Neural crest cell (in vitro differentiated cells): ENCODE measurements around the gene FKRP. TPM values are rescaled to one million over a fixed set of nuclear protein-coding genes. Genes with fewer than 3 reads are reported as not detected.

Experiments
- DNase-seq: peaks from one replicate; pipeline ENCODE4 v3.0.0; 2021; ENCODE audit warnings: low read depth, mixed read lengths, low spot score
- H3K27ac Mint-ChIP-seq: one replicate; pipeline ENCODE4 v1.8.0; 2021; ENCODE audit warnings: mild to moderate bottlenecking, mixed read lengths; ENCODE audit not compliant: unreplicated experiment
- H3K27me3 Mint-ChIP-seq: 2 replicates; pipeline ENCODE4 v1.8.0; 2021; ENCODE audit warnings: low read depth, mild to moderate bottlenecking, mixed read lengths
- H3K36me3 Mint-ChIP-seq: 2 replicates; pipeline ENCODE4 v1.8.0; 2021; ENCODE audit warnings: low read depth, mild to moderate bottlenecking, mixed read lengths
- H3K4me1 Mint-ChIP-seq: 2 replicates; pipeline ENCODE4 v1.8.0; 2021; ENCODE audit warnings: mixed read lengths
- H3K4me3 Mint-ChIP-seq: one replicate; pipeline ENCODE4 v1.8.0; 2021; ENCODE audit warnings: mild to moderate bottlenecking, mixed read lengths
- H3K9me3 Mint-ChIP-seq: 2 replicates; pipeline ENCODE4 v1.8.0; 2021; ENCODE audit warnings: mixed read lengths
- total RNA-seq: library from RNA; stranded (reverse); gene quantifications from 2 replicates; pipeline ENCODE4 v1.2.1, GENCODE V29; 2021
- TF ChIP-seq, protein P1 (sequence below): fragments of 200-600 bp; sonication (generic); conservative IDR thresholded peaks from 2 replicates; pipeline ENCODE4 v1.5.0; 2021; ENCODE audit warnings: antibody characterized with exemption, mild to moderate bottlenecking

FKRP gene
- total RNA-seq, 1 donor from 2014 or later: 38.6 TPM

DNA sequence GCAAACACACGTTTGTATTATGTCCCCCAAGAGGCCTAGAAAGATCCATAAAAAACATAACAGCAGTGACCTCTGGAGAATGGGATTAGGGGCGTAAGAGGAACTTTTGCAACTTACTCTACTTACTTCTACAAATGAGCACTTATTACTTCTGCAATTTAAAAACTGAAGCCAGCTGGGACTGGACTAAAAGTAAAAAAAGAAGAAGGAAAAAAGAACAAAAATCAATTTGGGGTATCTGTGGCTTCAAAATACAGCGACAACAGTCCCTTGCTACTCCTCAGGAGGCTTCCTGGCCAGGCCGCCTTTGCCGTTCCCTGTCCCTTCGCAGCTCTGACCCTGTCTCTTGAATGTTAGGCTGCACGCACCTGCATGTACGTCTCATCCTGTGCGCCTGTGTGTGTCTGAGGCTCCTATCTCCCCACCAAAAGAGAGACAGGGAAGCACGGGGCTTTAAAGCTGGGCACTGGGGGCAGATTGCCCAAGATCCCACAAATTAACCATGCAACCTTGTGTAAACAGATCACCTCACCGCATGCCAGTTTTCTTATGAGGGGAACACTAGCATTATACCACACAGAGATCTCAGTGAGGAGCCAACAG lies 12.1 kb upstream of the FKRP start:
- Mint-ChIP-seq H3K27me3 (no peaks in the 10 kb centered on the region), H3K9me3 (no peaks in the 10 kb centered on the region), H3K27ac (no peak overlapping the region), H3K4me3 (no peak overlapping the region), H3K36me3 (peaks cover 5% of the 10 kb centered on the region), H3K4me1 (peaks cover 5% of the 10 kb centered on the region)
- TF ChIP-seq, protein P1, sequence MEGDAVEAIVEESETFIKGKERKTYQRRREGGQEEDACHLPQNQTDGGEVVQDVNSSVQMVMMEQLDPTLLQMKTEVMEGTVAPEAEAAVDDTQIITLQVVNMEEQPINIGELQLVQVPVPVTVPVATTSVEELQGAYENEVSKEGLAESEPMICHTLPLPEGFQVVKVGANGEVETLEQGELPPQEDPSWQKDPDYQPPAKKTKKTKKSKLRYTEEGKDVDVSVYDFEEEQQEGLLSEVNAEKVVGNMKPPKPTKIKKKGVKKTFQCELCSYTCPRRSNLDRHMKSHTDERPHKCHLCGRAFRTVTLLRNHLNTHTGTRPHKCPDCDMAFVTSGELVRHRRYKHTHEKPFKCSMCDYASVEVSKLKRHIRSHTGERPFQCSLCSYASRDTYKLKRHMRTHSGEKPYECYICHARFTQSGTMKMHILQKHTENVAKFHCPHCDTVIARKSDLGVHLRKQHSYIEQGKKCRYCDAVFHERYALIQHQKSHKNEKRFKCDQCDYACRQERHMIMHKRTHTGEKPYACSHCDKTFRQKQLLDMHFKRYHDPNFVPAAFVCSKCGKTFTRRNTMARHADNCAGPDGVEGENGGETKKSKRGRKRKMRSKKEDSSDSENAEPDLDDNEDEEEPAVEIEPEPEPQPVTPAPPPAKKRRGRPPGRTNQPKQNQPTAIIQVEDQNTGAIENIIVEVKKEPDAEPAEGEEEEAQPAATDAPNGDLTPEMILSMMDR: no peak
- no peak for DNase-seq

GRCh38 chr19:46736531-46737297 lies 9.1 kb upstream of the FKRP start:
- Mint-ChIP-seq H3K9me3 (no peaks in the 10 kb centered on the region), H3K27ac (no peak overlapping the region)

GRCh38 chr19:46737298-46737654 lies 8.6 kb upstream of the FKRP start:
- H3K4me3 Mint-ChIP-seq: no peak overlapping the region
- H3K9me3 Mint-ChIP-seq: no peaks in the 10 kb centered on the region
- no peaks in the 10 kb centered on the region for H3K36me3 Mint-ChIP-seq
- no peak overlapping the region for H3K27ac Mint-ChIP-seq
- TF ChIP-seq, protein P1: no peak
- DNase-seq: no peak
- H3K27me3 Mint-ChIP-seq: no peaks in the 10 kb centered on the region
- H3K4me1 Mint-ChIP-seq: peaks cover 12% of the 10 kb centered on the region

More at GRCh38 chr19:46736531-46737297, 9.1 kb upstream of the FKRP start:
- no peak for DNase-seq
- Mint-ChIP-seq H3K36me3 (no peaks in the 10 kb centered on the region), H3K27me3 (no peaks in the 10 kb centered on the region), H3K4me1 (peaks cover 6% of the 10 kb centered on the region), H3K4me3 (no peak overlapping the region)
- TF ChIP-seq, protein P1: no peak

- peaks cover 14% of the 10 kb centered on the region for H3K4me1 Mint-ChIP-seq
- peak overlapping the region; percentile 62 for H3K27ac Mint-ChIP-seq
- H3K4me3 Mint-ChIP-seq: peak overlapping the region; percentile 44
- H3K36me3 Mint-ChIP-seq: no peaks in the 10 kb centered on the region
- H3K27me3 Mint-ChIP-seq: no peaks in the 10 kb centered on the region
- TF ChIP-seq, protein P1: no peak
- H3K9me3 Mint-ChIP-seq: no peaks in the 10 kb centered on the region
- no peak for DNase-seq
Observed at GRCh38 chr19:46737761-46738171, 8.1 kb upstream of the FKRP start.

DNA sequence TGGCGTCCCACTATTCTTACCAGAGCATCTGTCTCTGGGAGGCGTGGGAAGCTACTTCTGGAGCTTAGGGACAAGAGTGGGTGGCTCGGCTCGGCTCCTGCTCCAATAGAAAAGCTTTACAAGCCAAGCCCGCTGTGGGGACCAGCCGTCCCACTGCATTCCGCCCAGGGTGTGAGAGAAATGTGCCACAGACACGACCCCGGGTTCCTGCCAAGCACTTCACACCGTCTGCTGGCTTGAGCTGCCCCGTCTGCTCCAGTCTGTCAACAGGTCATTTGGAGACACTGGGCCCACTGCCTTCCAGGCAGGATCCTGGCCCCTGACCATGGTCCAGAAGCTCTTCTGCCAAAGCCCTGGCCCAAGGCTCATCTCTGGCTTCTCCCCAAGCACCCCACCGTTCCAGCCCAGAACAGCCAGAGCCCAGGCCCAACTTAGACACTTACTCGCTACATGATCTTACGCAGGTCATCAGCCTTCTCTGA lies 6.5 kb upstream of the FKRP start:
- Mint-ChIP-seq H3K4me1 (peaks cover 25% of the 10 kb centered on the region), H3K27ac (no peak overlapping the region), H3K4me3 (no peak overlapping the region), H3K27me3 (no peaks in the 10 kb centered on the region), H3K9me3 (no peaks in the 10 kb centered on the region), H3K36me3 (no peaks in the 10 kb centered on the region)
- TF ChIP-seq, protein P1: no peak
- no peak for DNase-seq
